T-helper 2 cell (primary cell): Measurements from ENCODE around the gene ZBTB7A.

Source experiments
- DNase-seq, 5 experiments: peaks; one replicate each; pipeline versions ENCODE4 v3.0.0 to v3.0.0-alpha.2; 2012 to 2022

Gene ZBTB7A

DNA sequence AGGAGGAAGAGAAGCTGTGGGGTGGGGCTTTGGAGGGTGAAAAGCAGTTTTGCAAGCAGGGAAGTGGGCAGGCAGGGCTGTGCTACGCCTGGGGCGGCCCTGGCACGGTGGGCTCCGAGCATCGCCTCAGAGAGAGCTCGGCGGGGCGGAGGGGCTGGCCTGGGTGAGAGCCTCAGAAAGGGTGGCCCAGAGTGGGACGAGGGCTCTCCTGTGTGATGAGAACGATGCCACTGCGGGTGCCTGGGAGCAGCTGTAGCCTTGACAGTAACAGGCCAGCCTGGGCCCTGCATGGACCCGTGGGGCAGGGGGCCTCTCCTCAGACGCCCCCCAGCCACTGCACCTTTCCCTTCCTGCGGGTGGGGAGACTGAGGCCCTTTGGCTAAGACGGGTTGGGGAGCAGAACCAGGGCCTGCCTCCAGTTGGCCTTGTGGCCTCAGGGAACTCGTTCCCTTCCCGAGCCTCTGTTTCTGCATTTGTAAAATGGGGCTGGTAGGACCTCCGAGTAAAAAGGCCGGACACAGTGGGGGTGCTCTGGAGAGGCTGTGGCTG, 31.6 kb downstream of the ZBTB7A start:
- DNase-seq, result no peak

- DNase-seq, result no peak
These were observed 32.4 kb downstream of the ZBTB7A start for GRCh38 chr19:4034048-4035017.

- no peak for DNase-seq
These were observed 33.4 kb downstream of the ZBTB7A start for GRCh38 chr19:4033028-4033956.

DNA sequence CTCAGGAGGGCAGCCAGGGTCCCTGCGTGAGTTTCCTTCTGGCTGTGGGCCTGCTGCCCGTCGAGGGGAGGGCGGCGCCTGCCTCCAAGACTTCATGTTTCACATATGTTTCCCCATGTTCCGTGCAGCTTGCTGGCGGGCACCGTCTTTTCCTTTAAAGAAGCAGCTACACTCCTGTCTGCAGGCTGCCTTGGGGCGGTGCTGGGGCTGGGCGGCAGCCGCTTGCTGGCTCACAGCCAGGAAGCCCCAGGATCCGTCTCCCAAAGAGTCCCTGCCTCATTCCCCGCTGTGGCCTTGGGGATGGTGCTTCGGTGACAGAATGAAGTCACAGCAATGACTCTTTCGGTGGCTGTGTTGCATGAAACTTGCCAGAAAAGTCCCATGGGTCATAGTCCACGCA, 34.3 kb downstream of the ZBTB7A start:
- no peak for DNase-seq

DNA sequence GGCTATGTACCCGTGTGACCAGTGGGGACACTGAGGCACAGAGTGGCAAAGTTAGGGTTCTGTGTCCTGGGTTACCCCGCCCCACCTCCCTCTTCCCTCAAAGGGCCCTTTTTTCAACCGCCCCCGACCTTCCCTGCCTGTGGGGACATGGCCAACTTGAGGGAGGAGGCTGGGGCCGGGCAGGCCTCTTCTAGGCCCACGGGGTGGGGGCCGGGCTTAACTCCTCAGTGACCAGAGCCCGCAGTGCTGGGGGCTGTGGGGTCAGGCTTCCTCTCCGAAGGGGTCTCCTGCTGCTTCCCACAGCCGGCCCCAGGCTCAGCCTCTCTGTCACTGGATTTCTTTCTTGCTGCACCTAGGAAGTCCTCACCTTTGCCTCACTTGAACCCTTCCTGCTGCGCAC, 35.3 kb downstream of the ZBTB7A start:
- no peak for DNase-seq

- no peak for DNase-seq
These were observed 35.7 kb downstream of the ZBTB7A start for GRCh38 chr19:4030981-4031380.

DNA sequence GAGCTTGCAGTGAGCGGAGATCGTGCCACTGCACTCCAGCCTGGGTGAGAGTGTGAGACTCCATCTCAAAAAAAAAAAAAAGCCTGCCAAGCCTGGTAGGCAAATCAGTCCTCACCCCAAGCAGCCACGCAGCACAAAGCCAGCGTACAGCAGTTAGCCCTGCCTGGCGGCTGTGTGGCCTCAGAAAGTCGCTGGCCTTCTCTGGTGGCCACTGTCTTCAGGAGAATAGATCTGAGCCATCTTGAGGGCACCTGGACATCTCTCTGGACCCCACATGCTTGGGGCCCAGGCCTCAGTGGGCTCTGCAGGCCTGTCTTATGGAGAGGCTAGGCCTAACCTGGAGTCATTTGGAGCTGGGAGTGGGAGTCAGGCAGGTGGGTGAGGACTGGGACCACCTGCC, 36.1 kb downstream of the ZBTB7A start:
- DNase-seq, result no peak

- no peak for DNase-seq
These were observed 37.5 kb downstream of the ZBTB7A start for GRCh38 chr19:4029247-4029614.

GRCh38 chr19:4028334-4029246, 38.1 kb downstream of the ZBTB7A start:
- no peak for DNase-seq

DNA sequence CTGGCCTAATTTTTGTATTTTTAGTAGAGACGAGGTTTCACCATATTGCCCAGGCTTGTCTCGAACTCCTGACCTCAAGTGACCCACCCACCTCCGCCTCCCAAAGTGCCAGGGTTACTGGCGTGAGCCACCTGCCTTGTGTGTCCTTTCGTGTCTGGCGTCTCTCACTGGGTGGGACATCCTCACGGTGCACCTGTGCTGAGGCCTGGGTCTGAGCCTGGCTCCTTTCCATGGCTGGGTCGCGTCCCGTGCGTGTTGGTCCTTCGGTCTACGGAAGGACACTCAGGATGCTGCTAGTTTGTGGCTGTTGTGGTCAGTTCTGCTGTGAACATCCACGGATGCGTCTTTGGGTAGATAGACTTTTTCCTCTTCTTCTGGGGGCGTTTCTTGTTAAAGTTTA, 39.6 kb downstream of the ZBTB7A start:
- DNase-seq, result no peak

DNA sequence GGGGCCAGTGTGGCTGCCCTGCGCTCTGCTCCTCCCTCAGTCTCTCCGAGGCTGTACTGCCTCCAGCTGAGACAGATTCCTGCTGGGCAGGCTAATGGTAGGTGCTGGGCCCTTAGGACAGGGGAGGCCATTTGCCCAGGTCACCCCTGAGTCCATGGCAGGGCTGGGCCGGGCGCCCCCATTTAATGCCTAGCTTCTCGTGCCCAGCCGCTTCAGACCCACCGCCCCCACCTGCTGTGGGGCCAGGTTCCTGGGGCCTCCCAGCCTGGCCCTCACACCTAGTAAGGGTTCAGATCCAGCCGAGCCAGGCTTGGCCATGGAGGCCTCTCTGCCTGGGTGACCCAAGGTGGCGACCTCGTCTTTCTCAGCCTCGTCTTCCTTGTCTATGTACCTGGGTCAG, 41.4 kb downstream of the ZBTB7A start:
- no peak for DNase-seq

GRCh38 chr19:4023600-4024398, 42.9 kb downstream of the ZBTB7A start:
- no peak for DNase-seq

DNA sequence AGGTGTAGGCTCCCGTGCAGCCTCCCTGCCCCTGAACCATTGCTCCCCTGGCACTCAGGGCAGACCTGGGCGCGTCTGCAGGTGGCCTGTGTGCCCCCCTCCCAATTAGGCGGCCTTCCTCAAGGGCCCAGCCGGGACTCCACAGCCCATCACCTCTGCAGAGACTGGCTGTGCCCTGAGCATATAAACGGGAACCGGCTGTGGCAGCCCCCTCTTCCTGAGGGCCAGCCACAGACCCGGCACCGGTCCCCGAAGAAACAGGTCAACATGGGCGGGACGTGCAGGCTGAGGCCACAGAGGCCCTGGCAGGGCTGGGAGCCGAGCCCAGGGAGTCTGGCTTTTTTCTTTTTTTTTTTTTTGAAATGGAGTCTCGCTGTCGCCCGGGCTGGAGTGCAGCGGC, 47.1 kb downstream of the ZBTB7A start:
- DNase-seq, result no peak

GRCh38 chr19:4018775-4019504, 47.8 kb downstream of the ZBTB7A start:
- no peak for DNase-seq

DNA sequence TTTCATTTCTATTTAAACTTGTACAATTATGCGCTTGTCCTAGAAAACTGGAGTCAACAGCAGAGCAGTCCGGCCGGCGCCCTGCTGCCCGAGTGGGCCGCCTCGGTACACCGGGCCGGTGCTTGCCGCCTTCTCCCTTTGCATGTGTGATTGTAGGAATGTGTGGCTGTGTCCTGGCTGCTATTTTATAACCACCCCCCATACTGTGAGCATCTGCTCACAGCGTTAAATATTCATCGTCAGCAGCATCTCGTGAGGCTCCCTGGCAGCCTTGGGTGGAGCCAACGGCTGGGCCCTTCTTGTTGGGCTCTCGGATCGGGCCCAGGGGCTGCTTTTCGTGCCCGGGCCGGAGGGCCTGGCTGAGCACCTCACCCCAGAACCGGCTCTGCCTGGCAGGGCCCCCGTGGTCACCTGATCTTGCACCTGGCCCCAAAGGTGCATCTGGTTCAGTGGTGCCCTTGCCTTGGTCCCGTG, 48.5 kb downstream of the ZBTB7A start:
- DNase-seq, result no peak

- DNase-seq, result no peak
These were observed 49.6 kb downstream of the ZBTB7A start for GRCh38 chr19:4016903-4017638.

DNA sequence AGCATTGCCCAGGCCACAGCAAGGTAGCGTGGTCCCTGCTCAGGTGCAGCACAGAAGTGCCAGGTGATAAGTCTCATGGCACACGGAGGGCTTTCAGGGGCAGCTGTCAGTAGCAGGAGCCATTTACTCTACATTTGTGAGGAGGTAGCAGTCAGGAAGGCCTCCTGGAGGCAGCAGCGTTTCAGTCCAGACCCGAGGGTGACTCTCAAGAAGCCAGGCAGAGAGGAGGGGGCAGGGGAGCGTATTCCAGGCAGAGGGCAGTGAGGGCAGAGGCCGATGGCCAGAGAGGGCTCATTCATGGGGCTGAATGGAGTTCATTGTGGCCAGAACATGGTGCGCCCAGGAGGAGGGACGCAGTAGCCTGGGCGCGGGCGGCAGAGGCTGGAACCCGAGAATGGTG, 50.2 kb downstream of the ZBTB7A start:
- DNase-seq, result no peak

- DNase-seq, result no peak
These were observed 50.8 kb downstream of the ZBTB7A start for GRCh38 chr19:4015705-4016402.
